HCT116 (cell line): ENCODE measurements around the gene DNAH9. TPM values are rescaled to one million over a fixed set of nuclear protein-coding genes. Genes with fewer than 3 reads are reported as not detected.

Experiments used
- ATAC-seq: fragments of 200-7000 bp; cut with Tn5 transposase; 2 replicates; pipeline ENCODE4 v1.9.1; 2020; ENCODE audit warnings: mild to moderate bottlenecking, moderate library complexity
- BruUV-seq: library from RNA; stranded (reverse); fragments of 400-500 nt; replicated peaks from 2 replicates; lab custom pipeline; 2021; lab: Mats Ljungman, UMichigan
- CTCF ChIA-PET: fragments of 300-600 bp; sonication (Branson Sonifier 250); formaldehyde crosslinking; loops from one replicate; lab custom pipeline; 2021; ENCODE audit warnings: antibody characterized with exemption; lab: Charles Lee
- POLR2A ChIA-PET: fragments of 300-600, 350-600 bp; sonication (Branson Sonifier 250); formaldehyde crosslinking; loops from one replicate; lab custom pipeline; 2021; ENCODE audit warnings: antibody characterized with exemption; lab: Charles Lee
- RAD21 ChIA-PET, 2 experiments: fragments of 300-600 bp; sonication (Branson Sonifier 250); formaldehyde crosslinking; loops; one replicate each; lab custom pipeline; 2023; ENCODE audit warnings: low total read pairs in 2 of 2; ENCODE audit not compliant: uncharacterized antibody in 2 of 2, unreplicated experiment in 2 of 2, low non-redundant PET in 1 of 2; lab: Charles Lee
- DNase-seq: peaks from one replicate; pipeline ENCODE4 v3.0.0-alpha.2; 2010; ENCODE audit warnings: low read depth, low spot score
- H2AFZ ChIP-seq: fragments of 200-600 bp; shearing (Covaris generic), sonication (generic); 2 replicates; pipeline ENCODE4 v1.6.1; 2017; ENCODE audit warnings: low read depth, mixed run types, mixed read lengths, antibody characterized with exemption, low read length; ENCODE audit not compliant: poor library complexity, severe bottlenecking
- H3K27ac ChIP-seq: 2 replicates; pipeline ENCODE4 v1.5.1; 2012; ENCODE audit warnings: low read depth, low read length
- H3K27me3 ChIP-seq: fragments of 200-600 bp; sonication (generic); 2 replicates; pipeline ENCODE4 v1.6.1; 2016; ENCODE audit warnings: mixed run types, low read length, mixed read lengths; ENCODE audit not compliant: insufficient read depth
- H3K36me3 ChIP-seq, 2 experiments: fragments of 200-500 bp in 1 of 2; fragments of 200-600 bp in 1 of 2; sonication (Bioruptor generic) in 1 of 2; sonication (generic) in 1 of 2; 2 replicates each; pipeline versions ENCODE4 v1.5.1 to v1.6.1; 2014 to 2016; ENCODE audit warnings: low read length in 2 of 2, inconsistent platforms in 1 of 2, mixed read lengths in 1 of 2, mixed run types in 1 of 2; ENCODE audit not compliant: insufficient read depth in 2 of 2, control insufficient read depth in 1 of 2
- H3K4me1 ChIP-seq, 2 experiments: fragments of 200-600 bp in 1 of 2; sonication (generic) in 1 of 2; 2 replicates each; pipeline versions ENCODE4 v1.5.1 to v1.6.1; 2012 to 2017; ENCODE audit warnings: low read length in 2 of 2, inconsistent platforms in 1 of 2, mild to moderate bottlenecking in 1 of 2, mixed read lengths in 1 of 2, mixed run types in 1 of 2, moderate library complexity in 1 of 2; ENCODE audit not compliant: insufficient read depth in 2 of 2, control insufficient read depth in 1 of 2
- H3K4me2 ChIP-seq: fragments of 200-600 bp; sonication (generic); 2 replicates; pipeline ENCODE4 v1.6.1; 2017; ENCODE audit warnings: mixed run types, low read length, mixed read lengths
- H3K4me3 ChIP-seq, 2 experiments: fragments of 200-600 bp in 1 of 2; sonication (generic) in 1 of 2; replicated peaks in 1 of 2; 2 replicates each; pipeline ENCODE4 v1.5.1; 2011 to 2016; ENCODE audit warnings: low read length in 2 of 2, control low read depth in 1 of 2, low read depth in 1 of 2, mild to moderate bottlenecking in 1 of 2, mixed read lengths in 1 of 2, mixed run types in 1 of 2
- H3K79me2 ChIP-seq: fragments of 200-600 bp; sonication (generic); 2 replicates; pipeline ENCODE4 v1.6.1; 2017; ENCODE audit warnings: mild to moderate bottlenecking, mixed run types, low read length, moderate library complexity, mixed read lengths; ENCODE audit not compliant: insufficient read depth
- H3K9ac ChIP-seq: fragments of 200-600 bp; sonication (generic); 2 replicates; pipeline ENCODE4 v1.6.1; 2016; ENCODE audit warnings: low read length, mixed read lengths
- H3K9me2 ChIP-seq: fragments of 200-600 bp; sonication (generic), shearing (Covaris generic); 2 replicates; pipeline ENCODE4 v1.6.1; 2017; ENCODE audit warnings: mixed run types, mild to moderate bottlenecking, moderate library complexity; ENCODE audit not compliant: insufficient read depth
- H3K9me3 ChIP-seq, 2 experiments: fragments of 200-500 bp in 1 of 2; fragments of 200-600 bp in 1 of 2; sonication (Bioruptor generic) in 1 of 2; sonication (generic) in 1 of 2; 2 replicates each; pipeline ENCODE4 v1.6.1; 2014 to 2017; ENCODE audit warnings: low read length in 2 of 2, mixed read lengths in 2 of 2, inconsistent platforms in 1 of 2, low read depth in 1 of 2, mild to moderate bottlenecking in 1 of 2, mixed run types in 1 of 2, moderate library complexity in 1 of 2; ENCODE audit not compliant: control insufficient read depth in 1 of 2, insufficient read depth in 1 of 2
- H4K20me1 ChIP-seq: fragments of 200-600 bp; sonication (generic), shearing (Covaris generic); 2 replicates; pipeline ENCODE4 v1.6.1; 2017; ENCODE audit warnings: mixed run types, mild to moderate bottlenecking, moderate library complexity; ENCODE audit not compliant: insufficient read depth
- ATF3 ChIP-seq: IDR thresholded peaks from 2 replicates; pipeline ENCODE4 v1.6.1; 2012
- CBX3 ChIP-seq: IDR thresholded peaks from 2 replicates; pipeline ENCODE4 v1.6.1; 2012; ENCODE audit warnings: low read depth
- CEBPB ChIP-seq: IDR thresholded peaks from 2 replicates; pipeline ENCODE4 v1.6.1; 2012; ENCODE audit warnings: low read depth
- CTCF ChIP-seq, 3 experiments: fragments of 200-600 bp in 1 of 3; sonication (generic) in 1 of 3; IDR thresholded peaks in 2 of 3; conservative IDR thresholded peaks in 1 of 3; 2 replicates each; pipeline ENCODE4 v1.5.1; 2012 to 2017; ENCODE audit warnings: low read depth in 2 of 3, low read length in 2 of 3, antibody characterized with exemption in 1 of 3, borderline replicate concordance in 1 of 3, control low read depth in 1 of 3, mild to moderate bottlenecking in 1 of 3, mixed read lengths in 1 of 3, mixed run types in 1 of 3, moderate library complexity in 1 of 3; ENCODE audit not compliant: insufficient read depth in 1 of 3
- EZH2 ChIP-seq: fragments of 200-600 bp; sonication (generic); IDR thresholded peaks from 2 replicates; pipeline ENCODE4 v1.6.1; 2017; ENCODE audit warnings: antibody characterized with exemption, mixed run types
- EZH2phosphoT487 ChIP-seq: fragments of 200-600 bp; IDR thresholded peaks from 2 replicates; pipeline ENCODE4 v1.6.1; 2018; ENCODE audit warnings: antibody characterized with exemption, borderline replicate concordance
- FOSL1 ChIP-seq: IDR thresholded peaks from 2 replicates; pipeline ENCODE4 v1.6.1; 2012; ENCODE audit warnings: low read depth
- MAX ChIP-seq: IDR thresholded peaks from 2 replicates; pipeline ENCODE4 v1.6.1; 2012
- POLR2A ChIP-seq: IDR thresholded peaks from 2 replicates; pipeline ENCODE4 v1.7.0; 2011; ENCODE audit warnings: borderline replicate concordance; ENCODE audit not compliant: insufficient read depth, insufficient read length; ENCODE audit errors: extremely low read depth
- POLR2AphosphoS5 ChIP-seq: IDR thresholded peaks from 2 replicates; pipeline ENCODE4 v1.6.1; 2011; ENCODE audit warnings: mild to moderate bottlenecking, low read depth, low read length, moderate library complexity
- RAD21 ChIP-seq: IDR thresholded peaks from 2 replicates; pipeline ENCODE4 v1.6.1; 2012; ENCODE audit warnings: low read depth, mild to moderate bottlenecking
- SIN3A ChIP-seq: IDR thresholded peaks from 2 replicates; pipeline ENCODE4 v1.6.1; 2012; ENCODE audit warnings: low read depth
- SP1 ChIP-seq: IDR thresholded peaks from 2 replicates; pipeline ENCODE4 v1.6.1; 2012; ENCODE audit warnings: low read depth
- SRF ChIP-seq: IDR thresholded peaks from 2 replicates; pipeline ENCODE4 v1.6.1; 2012; ENCODE audit warnings: low read depth
- ZFX ChIP-seq: fragments of 450-650 bp; IDR thresholded peaks from 2 replicates; pipeline ENCODE4 v1.6.1; 2017
- ZNF274 ChIP-seq: fragments of 200-500 bp; sonication (Bioruptor generic); IDR thresholded peaks from 2 replicates; pipeline ENCODE4 v1.6.1; 2014; ENCODE audit warnings: mild to moderate bottlenecking, low read depth, low read length, inconsistent platforms
- intact Hi-C: fragments of 100-400 bp; cut with micrococcal nuclease; formaldehyde crosslinking; loops from 2 replicates; pipeline ENCODE4 v1.10.0; 2022
- total RNA-seq: library from RNA; stranded (reverse); gene quantifications from one replicate; pipeline ENCODE4 v1.2.1, GENCODE V29; 2021; ENCODE audit not compliant: unreplicated experiment
- TF ChIP-seq, protein P1 (sequence below): IDR thresholded peaks from 2 replicates; pipeline ENCODE4 v1.6.1; 2011; ENCODE audit warnings: mild to moderate bottlenecking, low read length, moderate library complexity; ENCODE audit not compliant: insufficient replicate concordance; ENCODE audit errors: extremely low read depth

DNAH9 gene
- total RNA-seq, 1 experiment from 2014 or later: not detected

DNA sequence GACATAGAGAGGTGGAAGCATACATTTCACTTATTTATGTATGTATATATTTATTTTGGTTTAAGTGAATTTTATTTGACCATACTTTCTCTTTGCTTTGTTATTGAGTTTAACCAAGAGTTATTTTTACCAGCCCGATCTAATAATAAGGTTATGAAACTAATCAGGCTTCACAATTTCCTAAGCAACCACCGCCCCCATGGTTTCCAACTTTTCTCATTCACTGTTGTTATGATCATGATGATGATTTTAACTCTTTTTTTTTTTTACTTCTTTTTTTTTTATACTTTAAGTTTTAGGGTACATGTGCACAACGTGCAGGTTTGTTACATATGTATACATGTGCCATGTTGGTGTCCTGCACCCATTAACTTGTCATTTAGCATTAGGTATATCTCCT lies 30.6 kb downstream of the DNAH9 start:
- CTCF ChIA-PET: interaction anchor here (1.4 to 1.5 kb wide), 2 partner anchors 15 to 307 kb away, joined by 5 to 7 read pairs; no protein-coding TSS in a partner anchor
- Histone ChIP-seq H3K27ac (no peak overlapping the region), H4K20me1 (no peaks in the 10 kb centered on the region), H3K9ac (no peak overlapping the region), H3K27me3 (no peaks in the 10 kb centered on the region), H3K79me2 (no peaks in the 10 kb centered on the region), H2AFZ (no peak overlapping the region), H3K9me2 (no peaks in the 10 kb centered on the region), H3K36me3 (no peaks in the 10 kb centered on the region), H3K4me2 (no peak overlapping the region), H3K4me1 (no peaks in the 10 kb centered on the region), H3K9me3 (no peaks in the 10 kb centered on the region), H3K4me3 (no peak overlapping the region)
- intact Hi-C loops: no loop called here
- POLR2A ChIA-PET: no interaction called here
- TF ChIP-seq SRF: no peak
- TF ChIP-seq POLR2AphosphoS5: no peak
- no peak for TF ChIP-seq SP1
- no peak for TF ChIP-seq ATF3
- TF ChIP-seq EZH2: no peak
- no peak for TF ChIP-seq ZFX
- TF ChIP-seq POLR2A: no peak
- TF ChIP-seq ZNF274: no peak
- no TSS peak for BruUV-seq
- RAD21 ChIA-PET: no interaction called here
- DNase-seq (no peak), ATAC-seq (no peak)

- BruUV-seq: no TSS peak
- Histone ChIP-seq H2AFZ (no peak overlapping the region), H3K9ac (no peak overlapping the region), H3K36me3 (no peaks in the 10 kb centered on the region), H3K9me2 (no peaks in the 10 kb centered on the region), H3K4me2 (no peak overlapping the region), H4K20me1 (no peaks in the 10 kb centered on the region), H3K27me3 (no peaks in the 10 kb centered on the region), H3K27ac (no peak overlapping the region), H3K4me3 (no peak overlapping the region), H3K4me1 (no peaks in the 10 kb centered on the region), H3K9me3 (no peaks in the 10 kb centered on the region), H3K79me2 (no peaks in the 10 kb centered on the region)
- no peak for DNase-seq
- RAD21 ChIA-PET: no interaction called here
- intact Hi-C loops: no loop called here
- ATAC-seq: no peak
- CTCF ChIA-PET: no interaction called here
- POLR2A ChIA-PET: no interaction called here
- TF ChIP-seq, protein P1, sequence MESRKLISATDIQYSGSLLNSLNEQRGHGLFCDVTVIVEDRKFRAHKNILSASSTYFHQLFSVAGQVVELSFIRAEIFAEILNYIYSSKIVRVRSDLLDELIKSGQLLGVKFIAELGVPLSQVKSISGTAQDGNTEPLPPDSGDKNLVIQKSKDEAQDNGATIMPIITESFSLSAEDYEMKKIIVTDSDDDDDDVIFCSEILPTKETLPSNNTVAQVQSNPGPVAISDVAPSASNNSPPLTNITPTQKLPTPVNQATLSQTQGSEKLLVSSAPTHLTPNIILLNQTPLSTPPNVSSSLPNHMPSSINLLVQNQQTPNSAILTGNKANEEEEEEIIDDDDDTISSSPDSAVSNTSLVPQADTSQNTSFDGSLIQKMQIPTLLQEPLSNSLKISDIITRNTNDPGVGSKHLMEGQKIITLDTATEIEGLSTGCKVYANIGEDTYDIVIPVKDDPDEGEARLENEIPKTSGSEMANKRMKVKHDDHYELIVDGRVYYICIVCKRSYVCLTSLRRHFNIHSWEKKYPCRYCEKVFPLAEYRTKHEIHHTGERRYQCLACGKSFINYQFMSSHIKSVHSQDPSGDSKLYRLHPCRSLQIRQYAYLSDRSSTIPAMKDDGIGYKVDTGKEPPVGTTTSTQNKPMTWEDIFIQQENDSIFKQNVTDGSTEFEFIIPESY: no peak
- no peak for TF ChIP-seq MAX
- no peak for TF ChIP-seq SIN3A
- TF ChIP-seq EZH2phosphoT487: no peak
- no peak for TF ChIP-seq POLR2A
- no peak for TF ChIP-seq CEBPB
- no peak for TF ChIP-seq CTCF (IDR thresholded peaks at IDR 0.05 in 2 of 3, conservative IDR thresholded peaks at IDR 0.05 in 1 of 3; ENCODE audit: borderline replicate concordance in 1 of 3, insufficient read depth in 1 of 3, low read depth in 2 of 3, low read length in 2 of 3)
- no peak for TF ChIP-seq POLR2AphosphoS5
- TF ChIP-seq ZNF274: no peak
- TF ChIP-seq FOSL1: no peak
- no peak for TF ChIP-seq CBX3
- no peak for TF ChIP-seq RAD21
- no peak for TF ChIP-seq ATF3
- no peak for TF ChIP-seq SRF
Observed at GRCh38 chr17:11636771-11637170, 38.5 kb downstream of the DNAH9 start.
